ENCODE measurements around the gene CYB561A3.

CYB561A3 gene

DNA sequence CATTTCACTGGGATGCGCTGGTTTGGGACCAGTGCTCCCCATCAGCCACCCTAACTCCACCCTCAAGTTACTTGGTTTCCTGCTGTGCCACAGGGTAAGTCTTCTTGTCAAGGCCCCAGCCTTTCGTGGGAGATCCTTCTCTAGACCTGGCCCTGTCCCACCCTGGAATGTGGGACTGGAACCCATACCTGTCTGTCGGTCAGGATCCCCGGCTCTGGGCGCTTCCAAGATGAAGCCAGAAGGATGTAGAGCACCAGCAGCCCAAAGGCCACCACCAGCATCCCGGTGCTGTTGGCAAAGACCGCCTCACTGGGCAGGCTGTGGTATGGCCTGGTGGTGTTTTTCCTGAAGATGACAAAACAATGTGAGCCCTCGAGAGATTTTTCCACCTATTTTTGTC is 10.9 kb downstream of the CYB561A3 start:
- DNase-seq (ENCODE audit: low read depth, low spot score): no peak
- POLR2A ChIA-PET: interaction anchor here (4.5 kb wide), 1 partner anchor 11 kb away, joined by 33 read pairs; the partner anchor contains the start of genes CYB561A3 and TMEM138
- CTCF ChIA-PET: interaction anchor here (1.2 to 27.5 kb wide), 2 partner anchors 10 to 14 kb away, joined by 5 to 352 read pairs; partner anchors contain the start of genes CYB561A3, DDB1 and TKFC
- TF ChIP-seq, protein P1, sequence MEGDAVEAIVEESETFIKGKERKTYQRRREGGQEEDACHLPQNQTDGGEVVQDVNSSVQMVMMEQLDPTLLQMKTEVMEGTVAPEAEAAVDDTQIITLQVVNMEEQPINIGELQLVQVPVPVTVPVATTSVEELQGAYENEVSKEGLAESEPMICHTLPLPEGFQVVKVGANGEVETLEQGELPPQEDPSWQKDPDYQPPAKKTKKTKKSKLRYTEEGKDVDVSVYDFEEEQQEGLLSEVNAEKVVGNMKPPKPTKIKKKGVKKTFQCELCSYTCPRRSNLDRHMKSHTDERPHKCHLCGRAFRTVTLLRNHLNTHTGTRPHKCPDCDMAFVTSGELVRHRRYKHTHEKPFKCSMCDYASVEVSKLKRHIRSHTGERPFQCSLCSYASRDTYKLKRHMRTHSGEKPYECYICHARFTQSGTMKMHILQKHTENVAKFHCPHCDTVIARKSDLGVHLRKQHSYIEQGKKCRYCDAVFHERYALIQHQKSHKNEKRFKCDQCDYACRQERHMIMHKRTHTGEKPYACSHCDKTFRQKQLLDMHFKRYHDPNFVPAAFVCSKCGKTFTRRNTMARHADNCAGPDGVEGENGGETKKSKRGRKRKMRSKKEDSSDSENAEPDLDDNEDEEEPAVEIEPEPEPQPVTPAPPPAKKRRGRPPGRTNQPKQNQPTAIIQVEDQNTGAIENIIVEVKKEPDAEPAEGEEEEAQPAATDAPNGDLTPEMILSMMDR (IDR thresholded peaks at IDR 0.05; ENCODE audit: insufficient read depth, low read length, missing control alignments): no peak
- H3K4me3 ChIP-seq (ENCODE audit: low read depth, low read length): no peak overlapping the region

DNA sequence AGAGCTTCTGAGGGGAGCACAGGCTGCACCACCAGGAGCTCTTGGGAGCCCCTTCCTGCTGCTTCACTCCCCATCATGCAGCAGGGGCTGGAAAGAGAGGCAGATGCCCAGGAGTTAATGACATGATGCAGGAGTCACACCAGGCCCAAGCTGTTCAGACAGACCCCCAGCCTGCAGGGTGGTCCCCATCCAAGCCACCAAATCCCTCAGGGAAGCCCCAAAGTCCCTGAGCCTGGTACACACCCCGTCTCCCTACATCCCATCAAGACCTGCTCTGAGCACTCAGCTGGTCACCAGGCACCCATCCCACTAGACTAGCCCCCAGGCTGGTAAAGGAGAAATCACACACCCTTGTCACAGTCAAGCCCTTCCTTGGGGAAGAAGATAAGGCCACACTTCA is 11.3 kb downstream of the CYB561A3 start:
- CTCF ChIA-PET: interaction anchor here (27.5 kb wide), 1 partner anchor 14 kb away, joined by 352 read pairs; the partner anchor contains the start of genes DDB1 and TKFC
- no peak overlapping the region for H3K4me3 ChIP-seq (ENCODE audit: low read depth, low read length)
- POLR2A ChIA-PET: interaction anchor here (0.7 to 4.5 kb wide), 2 partner anchors 11 to 28 kb away, joined by 3 to 33 read pairs; partner anchors contain the start of genes CYB561A3 and TMEM138

DNA sequence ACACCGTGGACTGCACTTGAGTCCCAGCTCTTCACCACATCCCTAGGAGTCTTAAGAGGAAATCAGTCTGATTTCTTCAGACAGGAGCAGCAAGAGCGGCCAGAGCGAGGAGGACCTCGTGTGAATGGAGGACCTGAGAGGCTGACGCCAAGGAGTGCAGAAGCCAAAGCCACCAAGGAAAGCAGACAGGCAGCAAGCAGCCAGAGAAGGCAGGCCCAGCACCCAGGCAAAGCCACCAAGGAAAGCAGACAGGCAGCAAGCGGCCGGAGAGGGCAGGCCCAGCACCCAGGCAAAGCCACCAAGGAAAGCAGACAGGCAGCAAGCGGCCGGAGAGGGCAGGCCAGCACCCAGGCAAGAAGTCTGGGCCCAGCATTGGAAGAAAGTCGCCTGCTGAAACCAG is 11.8 kb downstream of the CYB561A3 start:
- ChIA-PET POLR2A (interaction anchor here (0.7 to 4.5 kb wide), 2 partner anchors 12 to 29 kb away, joined by 3 to 33 read pairs; partner anchors contain the start of genes CYB561A3 and TMEM138), CTCF (interaction anchor here (27.5 kb wide), 1 partner anchor 13 kb away, joined by 352 read pairs; the partner anchor contains the start of genes DDB1 and TKFC)
- no peak for DNase-seq (ENCODE audit: low read depth, low spot score)
- no peak overlapping the region for H3K4me3 ChIP-seq (ENCODE audit: low read depth, low read length)
- TF ChIP-seq, protein P1 (IDR thresholded peaks at IDR 0.05; ENCODE audit: insufficient read depth, low read length, missing control alignments): no peak

More for the DNA sequence above, 11.3 kb downstream of the CYB561A3 start:
- DNase-seq (ENCODE audit: low read depth, low spot score): no peak
- TF ChIP-seq, protein P1 (IDR thresholded peaks at IDR 0.05; ENCODE audit: insufficient read depth, low read length, missing control alignments): no peak

DNA sequence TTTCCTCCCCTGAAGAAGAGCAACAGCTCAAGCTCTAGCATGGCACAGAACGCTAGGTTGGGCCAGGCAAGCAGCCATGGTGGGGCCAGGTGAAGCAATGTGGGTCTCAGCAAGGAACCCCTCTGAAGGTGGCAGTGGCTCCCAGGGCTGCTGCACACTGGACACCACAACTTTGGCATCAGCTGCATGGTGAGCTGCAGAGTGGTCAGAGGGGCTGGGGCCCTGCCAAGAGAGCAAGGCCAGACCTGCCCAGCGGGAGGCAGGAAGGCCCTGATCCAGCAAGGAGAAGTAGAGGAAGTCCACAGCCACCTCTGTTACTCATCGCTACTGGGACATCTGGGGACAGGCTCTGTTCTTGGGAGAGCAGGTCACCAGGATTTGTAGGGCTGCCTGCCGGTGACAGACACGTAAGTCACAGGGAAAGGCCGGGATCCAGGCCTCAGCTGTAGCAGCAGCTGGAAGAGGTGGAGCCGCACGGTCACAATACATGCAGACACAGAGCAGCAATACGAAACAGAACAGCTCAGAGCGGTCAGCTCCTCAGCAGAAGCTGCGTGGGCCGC is 12.4 kb downstream of the CYB561A3 start:
- DNase-seq (ENCODE audit: low read depth, low spot score): no peak
- ChIA-PET CTCF (interaction anchor here (4.0 to 27.5 kb wide), 2 partner anchors 13 to 36 kb away, joined by 35 to 352 read pairs; partner anchors contain the start of genes DDB1 and TKFC), POLR2A (interaction anchor here (4.5 kb wide), 1 partner anchor 12 kb away, joined by 33 read pairs; the partner anchor contains the start of genes CYB561A3 and TMEM138)
- no peak overlapping the region for H3K4me3 ChIP-seq (ENCODE audit: low read depth, low read length)
- TF ChIP-seq, protein P1 (IDR thresholded peaks at IDR 0.05; ENCODE audit: insufficient read depth, low read length, missing control alignments): no peak

DNA sequence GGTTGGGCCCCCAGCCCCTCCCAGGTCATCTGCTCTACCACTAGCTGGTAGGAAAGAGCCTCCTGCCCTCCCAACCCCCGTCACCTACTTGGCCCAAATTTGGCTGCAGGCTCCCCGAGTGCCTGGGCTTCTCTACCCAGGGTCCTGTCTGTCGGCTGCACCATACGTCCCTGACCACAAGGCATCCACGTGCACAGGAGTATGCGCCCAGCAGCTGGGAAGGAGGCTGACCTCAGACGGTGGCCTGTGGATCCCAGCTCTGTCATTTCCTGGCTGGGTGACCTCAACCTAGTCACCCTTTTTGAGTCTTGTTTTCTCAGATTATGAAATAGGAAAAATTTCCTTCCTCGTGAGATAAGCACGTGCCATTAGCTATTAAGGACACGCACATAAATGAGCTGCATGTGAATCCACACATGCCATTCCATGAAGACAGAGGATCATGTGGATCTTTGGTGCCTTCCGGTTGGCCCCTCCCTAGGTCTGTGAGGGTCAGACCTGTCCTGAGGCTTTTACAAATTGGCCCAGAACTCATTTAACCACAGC is 13.7 kb downstream of the CYB561A3 start:
- H3K4me3 ChIP-seq (ENCODE audit: low read depth, low read length): no peak overlapping the region
- DNase-seq (ENCODE audit: low read depth, low spot score): no peak
- ChIA-PET POLR2A (interaction anchor here (4.5 kb wide), 1 partner anchor 14 kb away, joined by 33 read pairs; the partner anchor contains the start of genes CYB561A3 and TMEM138), CTCF (interaction anchor here (1.0 to 27.5 kb wide), 3 partner anchors 11 to 38 kb away, joined by 3 to 352 read pairs (median 35); partner anchors contain the start of genes DDB1 and TKFC)
- TF ChIP-seq, protein P1 (IDR thresholded peaks at IDR 0.05; ENCODE audit: insufficient read depth, low read length, missing control alignments): no peak

Data from AG04449 (cell line).